HepG2 (cell line): ENCODE measurements around the gene SYP. TPM values are rescaled to one million over a fixed set of nuclear protein-coding genes. Genes with fewer than 3 reads are reported as not detected.

Experiments used
- ARHGAP35 ChIP-seq: sonication (generic); formaldehyde crosslinking; IDR thresholded peaks from 2 replicates; pipeline ENCODE4 v1.9.0; 2022; ENCODE audit warnings: mild to moderate bottlenecking, inconsistent platforms, moderate library complexity, missing genetic modification reagents, borderline replicate concordance
- HNRNPL ChIP-seq: fragments of 200-400 bp; formaldehyde crosslinking; IDR thresholded peaks from 2 replicates; pipeline ENCODE4 v1.6.1; 2017; ENCODE audit warnings: mild to moderate bottlenecking, low read depth, low read length
- ISX ChIP-seq: sonication (generic); formaldehyde crosslinking; conservative IDR thresholded peaks from 2 replicates; pipeline ENCODE4 v1.5.0; 2020; ENCODE audit warnings: missing genetic modification reagents
- KAT2B ChIP-seq: fragments of 150-350 bp; IDR thresholded peaks from 2 replicates; pipeline ENCODE4 v1.6.1; 2014; ENCODE audit warnings: low read depth, low read length, borderline replicate concordance
- KLF15 ChIP-seq: sonication (generic); formaldehyde crosslinking; IDR thresholded peaks from 2 replicates; pipeline ENCODE4 v1.8.1; 2023; ENCODE audit warnings: borderline replicate concordance, mild to moderate bottlenecking, inconsistent platforms, missing genetic modification reagents, mixed read lengths
- NFE2L2 ChIP-seq: fragments of 150-350 bp; IDR thresholded peaks from 2 replicates; pipeline ENCODE4 v1.6.1; 2014; ENCODE audit warnings: low read length
- NONO ChIP-seq, 2 experiments: fragments of 450-650 bp in 1 of 2; sonication (generic) in 1 of 2; formaldehyde crosslinking in 1 of 2; IDR thresholded peaks in 1 of 2; conservative IDR thresholded peaks in 1 of 2; 2 replicates each; pipeline versions ENCODE4 v1.6.1 to v1.8.0; 2017 to 2022; ENCODE audit warnings: mild to moderate bottlenecking in 1 of 2, missing genetic modification reagents in 1 of 2, moderate library complexity in 1 of 2
- PHB2 ChIP-seq: fragments of 450-650 bp; IDR thresholded peaks from 2 replicates; pipeline ENCODE4 v1.6.1; 2018; ENCODE audit not compliant: partially characterized antibody
- POGZ ChIP-seq: sonication (generic); formaldehyde crosslinking; IDR thresholded peaks from 2 replicates; pipeline ENCODE4 v1.4.0; 2020; ENCODE audit warnings: mild to moderate bottlenecking, missing genetic modification reagents
- PTBP1 ChIP-seq: fragments of 200-400 bp; formaldehyde crosslinking; IDR thresholded peaks from 2 replicates; pipeline ENCODE4 v1.6.1; 2018; ENCODE audit warnings: low read length, low read depth; ENCODE audit not compliant: poor library complexity, severe bottlenecking
- RXRB ChIP-seq: IDR thresholded peaks from 2 replicates; pipeline ENCODE4 v1.6.1; 2016; ENCODE audit warnings: borderline replicate concordance, missing genetic modification reagents, missing compliant biosample characterization
- SMAD1 ChIP-seq: sonication (generic); formaldehyde crosslinking; IDR thresholded peaks from 2 replicates; pipeline ENCODE4 v1.4.0; 2020; ENCODE audit warnings: missing genetic modification reagents, low read depth, mild to moderate bottlenecking, borderline replicate concordance
- TCF7 ChIP-seq: sonication (generic); IDR thresholded peaks from 2 replicates; pipeline ENCODE4 v1.6.1; 2016; ENCODE audit warnings: antibody characterized with exemption, low read depth
- YY1 ChIP-seq: IDR thresholded peaks from 2 replicates; pipeline ENCODE4 v1.6.1; 2011; ENCODE audit warnings: low read length, low read depth, moderate library complexity, mild to moderate bottlenecking; ENCODE audit not compliant: insufficient read depth, insufficient replicate concordance
- ZNF232 ChIP-seq: sonication (generic); formaldehyde crosslinking; IDR thresholded peaks from 2 replicates; pipeline ENCODE4 v1.4.0; 2020; ENCODE audit warnings: missing genetic modification reagents, borderline replicate concordance
- ZNF33A ChIP-seq: sonication (generic); formaldehyde crosslinking; IDR thresholded peaks from 2 replicates; pipeline ENCODE4 v1.5.1; 2020; ENCODE audit warnings: missing genetic modification reagents, mild to moderate bottlenecking, moderate library complexity, borderline replicate concordance
- ZNF343 ChIP-seq: sonication (generic); formaldehyde crosslinking; IDR thresholded peaks from 2 replicates; pipeline ENCODE4 v1.4.0; 2020; ENCODE audit warnings: mild to moderate bottlenecking, missing genetic modification reagents
- ZNF496 ChIP-seq: sonication (generic); formaldehyde crosslinking; IDR thresholded peaks from 2 replicates; pipeline ENCODE4 v1.8.1; 2023; ENCODE audit warnings: mild to moderate bottlenecking, moderate library complexity, missing genetic modification reagents; ENCODE audit not compliant: insufficient replicate concordance
- ZNF577 ChIP-seq: sonication (generic); formaldehyde crosslinking; IDR thresholded peaks from 2 replicates; pipeline ENCODE4 v1.4.0; 2020; ENCODE audit warnings: mild to moderate bottlenecking, low read depth, missing genetic modification reagents, borderline replicate concordance
- ZNF777 ChIP-seq: sonication (generic); formaldehyde crosslinking; IDR thresholded peaks from 2 replicates; pipeline ENCODE4 v1.4.0; 2020; ENCODE audit warnings: missing genetic modification reagents
- ZNF788 ChIP-seq: sonication (generic); formaldehyde crosslinking; IDR thresholded peaks from 2 replicates; pipeline ENCODE4 v1.5.0; 2020; ENCODE audit warnings: mild to moderate bottlenecking, missing genetic modification reagents, borderline replicate concordance
- ZUFSP ChIP-seq: sonication (generic); formaldehyde crosslinking; IDR thresholded peaks from 2 replicates; pipeline ENCODE4 v1.9.0; 2021; ENCODE audit warnings: missing genetic modification reagents, mild to moderate bottlenecking, borderline replicate concordance
- polyA plus RNA-seq, 8 experiments: library from polyadenylated mRNA; depleted of rRNA in 3 of 8; stranded (reverse) in 7 of 8; unstranded in 1 of 8; fragments of >200 nt; fragmentation: Illumina TruSeq in 4 of 8; extraction: Trizol in 4 of 8; gene quantifications; 2 replicates each; pipeline versions ENCODE4 v1.2.1 to v1.2.3, GENCODE V29; 2011 to 2016; ENCODE audit warnings: low read depth in 4 of 8, missing spikeins in 1 of 8, mixed read lengths in 1 of 8; ENCODE audit not compliant: insufficient read depth in 1 of 8
- total RNA-seq, 5 experiments: library from RNA; depleted of rRNA; stranded (reverse); fragments of >200 nt; fragmentation: Illumina TruSeq; extraction: Trizol; gene quantifications; 2 replicates each; pipeline ENCODE4 v1.2.3, GENCODE V29; 2016; ENCODE audit warnings: low read depth in 1 of 5
- TF ChIP-seq, protein P1 (sequence below): sonication (generic); formaldehyde crosslinking; IDR thresholded peaks from 2 replicates; pipeline ENCODE4 v1.8.0; 2022; ENCODE audit warnings: mild to moderate bottlenecking, missing genetic modification reagents, borderline replicate concordance
- TF ChIP-seq, protein P2 (sequence below), 2 experiments: sonication (generic) in 1 of 2; formaldehyde crosslinking in 1 of 2; IDR thresholded peaks; 2 replicates each; pipeline versions ENCODE4 v1.5.1 to v1.6.1; 2011 to 2020; ENCODE audit warnings: borderline replicate concordance in 1 of 2, low read depth in 1 of 2, low read length in 1 of 2, mild to moderate bottlenecking in 1 of 2, missing genetic modification reagents in 1 of 2, moderate library complexity in 1 of 2

The SYP gene
- total and polyA plus RNA-seq, 2 of the 13 experiments (the other 11 are each of a cell fraction or from before 2014, with no cell fraction given), result 2.0 to 2.5 TPM

GRCh38 chrX:49190821-49191573, 9.0 kb downstream of the SYP start (continued):
- TF ChIP-seq, protein P1, sequence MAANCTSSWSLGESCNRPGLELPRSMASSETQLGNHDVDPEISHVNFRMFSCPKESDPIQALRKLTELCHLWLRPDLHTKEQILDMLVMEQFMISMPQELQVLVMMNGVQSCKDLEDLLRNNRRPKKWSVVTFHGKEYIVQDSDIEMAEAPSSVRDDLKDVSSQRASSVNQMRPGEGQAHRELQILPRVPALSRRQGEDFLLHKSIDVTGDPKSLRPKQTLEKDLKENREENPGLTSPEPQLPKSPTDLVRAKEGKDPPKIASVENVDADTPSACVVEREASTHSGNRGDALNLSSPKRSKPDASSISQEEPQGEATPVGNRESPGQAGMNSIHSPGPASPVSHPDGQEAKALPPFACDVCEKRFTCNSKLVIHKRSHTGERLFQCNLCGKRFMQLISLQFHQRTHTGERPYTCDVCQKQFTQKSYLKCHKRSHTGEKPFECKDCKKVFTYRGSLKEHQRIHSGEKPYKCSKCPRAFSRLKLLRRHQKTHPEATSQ (CRISPR knock-in tag), result no peak
- no peak for TF ChIP-seq ZNF33A (CRISPR knock-in tag)
- TF ChIP-seq ZNF777 (CRISPR knock-in tag), result no peak
- no peak for TF ChIP-seq PHB2
- TF ChIP-seq SMAD1, result no peak
- TF ChIP-seq ZNF343 (CRISPR knock-in tag), result no peak
- no peak for TF ChIP-seq ISX (CRISPR knock-in tag)
- no peak for TF ChIP-seq RXRB (CRISPR knock-in tag)
- 0 out of 2 replicates have a peak, but pooled peaks have one; percentile 52 for TF ChIP-seq HNRNPL
- no peak for TF ChIP-seq POGZ (CRISPR knock-in tag)
- no peak for TF ChIP-seq ZNF496 (CRISPR knock-in tag)
- no peak for TF ChIP-seq NONO (IDR thresholded peaks at IDR 0.05)
- TF ChIP-seq NONO (CRISPR knock-in tag; conservative IDR thresholded peaks at IDR 0.05), result no peak; the same call in 1 of the 2 replicates
- TF ChIP-seq KAT2B, result no peak
- no peak for TF ChIP-seq YY1
- no peak for TF ChIP-seq KLF15 (CRISPR knock-in tag)
- TF ChIP-seq ZNF788, result no peak
- no peak for TF ChIP-seq ZUFSP (CRISPR knock-in tag)
- TF ChIP-seq, protein P2, sequence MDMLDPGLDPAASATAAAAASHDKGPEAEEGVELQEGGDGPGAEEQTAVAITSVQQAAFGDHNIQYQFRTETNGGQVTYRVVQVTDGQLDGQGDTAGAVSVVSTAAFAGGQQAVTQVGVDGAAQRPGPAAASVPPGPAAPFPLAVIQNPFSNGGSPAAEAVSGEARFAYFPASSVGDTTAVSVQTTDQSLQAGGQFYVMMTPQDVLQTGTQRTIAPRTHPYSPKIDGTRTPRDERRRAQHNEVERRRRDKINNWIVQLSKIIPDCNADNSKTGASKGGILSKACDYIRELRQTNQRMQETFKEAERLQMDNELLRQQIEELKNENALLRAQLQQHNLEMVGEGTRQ (IDR thresholded peaks at IDR 0.05; ENCODE audit: low read depth, low read length), result no peak
- TF ChIP-seq, protein P2 (CRISPR knock-in tag; IDR thresholded peaks at IDR 0.05; ENCODE audit: borderline replicate concordance), result no peak
- no peak for TF ChIP-seq ARHGAP35 (CRISPR knock-in tag)
- TF ChIP-seq TCF7, result no peak
- TF ChIP-seq PTBP1, result no peak
- TF ChIP-seq ZNF577, result no peak
- no peak for TF ChIP-seq NFE2L2
- no peak for TF ChIP-seq ZNF232 (CRISPR knock-in tag)
